Thoracic aorta (tissue), 2 donors: ENCODE measurements around the gene ZNF385D. TPM values are rescaled to one million over a fixed set of nuclear protein-coding genes. Genes with fewer than 3 reads are reported as not detected.
A peak's percentile ranks its signal among the peaks of the same experiment; 100 is the strongest.

ENCODE experiments used
- ATAC-seq: fragments of 150-250 bp; one replicate; pipeline ENCODE4 v1.8.0; 2017; ENCODE audit warnings: low read depth; ENCODE audit not compliant: insufficient number of reproducible peaks, low FRiP score
- DNase-seq: peaks from one replicate; pipeline ENCODE4 v3.0.0-alpha.2; 2020; ENCODE audit warnings: low spot score
- H3K27ac ChIP-seq, 2 donors: fragments of 200-600 bp; sonication (generic); 1 replicate in 1 of 2; 2 replicates in 1 of 2; pipeline ENCODE4 v1.5.1; 2016; ENCODE audit warnings: mild to moderate bottlenecking in 2 of 2, moderate library complexity in 2 of 2
- H3K27me3 ChIP-seq: fragments of 200-600 bp; sonication (generic); replicated peaks from 2 replicates; pipeline ENCODE4 v1.6.0; 2016; ENCODE audit warnings: mild to moderate bottlenecking; ENCODE audit not compliant: insufficient read depth
- H3K36me3 ChIP-seq: fragments of 200-600 bp; sonication (generic); one replicate; pipeline ENCODE4 v1.5.1; 2016
- H3K4me1 ChIP-seq, 2 donors: fragments of 200-600 bp; sonication (generic); 1 replicate in 1 of 2; 2 replicates in 1 of 2; pipeline versions ENCODE4 v1.5.1 to v1.6.0; 2016; ENCODE audit warnings: low read depth in 2 of 2, mild to moderate bottlenecking in 1 of 2; ENCODE audit not compliant: control insufficient read depth in 1 of 2
- H3K4me3 ChIP-seq: fragments of 200-600 bp; sonication (generic); 2 replicates; pipeline ENCODE4 v1.5.1; 2016; ENCODE audit warnings: mild to moderate bottlenecking
- H3K9me3 ChIP-seq: fragments of 200-600 bp; sonication (generic); 2 replicates; pipeline ENCODE4 v1.5.1; 2016
- CTCF ChIP-seq: fragments of 200-600 bp; sonication (generic); IDR thresholded peaks from one replicate; pipeline ENCODE4 v1.5.1; 2019; ENCODE audit warnings: antibody characterized with exemption
- total RNA-seq, 2 donors: library from RNA; depleted of rRNA; stranded (reverse); fragments of >200 nt; gene quantifications; one replicate each; pipeline versions ENCODE4 v1.1.0 to v1.2.3, GENCODE V29; 2016

ZNF385D gene
- total RNA-seq: 10 to 100 TPM; 15.8 to 81.3 TPM

- peak within 1 kb of the TSS; percentile 80 for H3K4me3 ChIP-seq
- peak within 1 kb of the TSS; percentile 73 to 85 for H3K27ac ChIP-seq
- ATAC-seq (no peak), DNase-seq (peak; percentile 15)
- no peaks in the 10 kb centered on the region for H3K27me3 ChIP-seq
- H3K9me3 ChIP-seq: no peaks in the 10 kb centered on the region
- no peak for TF ChIP-seq CTCF
- peaks cover 3 to 7% of the 10 kb centered on the region in 2 donors for H3K4me1 ChIP-seq
- H3K36me3 ChIP-seq: no peaks in the 10 kb centered on the region
Measured at GRCh38 chr3:21750831-21751391, at the start of gene ZNF385D. TSS of gene ZNF385D (minus strand) at chr3:21751210. CDS start at chr3:21750916, 294 bp downstream.

GRCh38 chr3:21798356-21799088 lies 47.5 kb upstream of the ZNF385D start:
- no peaks in the 10 kb centered on the region for H3K36me3 ChIP-seq
- H3K27me3 ChIP-seq: no peaks in the 10 kb centered on the region
- H3K4me1 ChIP-seq: peaks cover 13 to 47% of the 10 kb centered on the region in 2 donors
- ATAC-seq (no peak), DNase-seq (no peak)
- no peaks in the 10 kb centered on the region for H3K9me3 ChIP-seq
- TF ChIP-seq CTCF: no peak
- H3K27ac ChIP-seq: no peak overlapping the region
- no peak overlapping the region for H3K4me3 ChIP-seq

- Histone ChIP-seq H3K9me3 (no peaks in the 10 kb centered on the region), H3K4me1 (peaks cover 15 to 61% of the 10 kb centered on the region in 2 donors), H3K27ac (peak overlapping the region; percentile 47 to 54), H3K36me3 (no peaks in the 10 kb centered on the region), H3K27me3 (no peaks in the 10 kb centered on the region), H3K4me3 (no peak overlapping the region)
- ATAC-seq (no peak), DNase-seq (no peak)
- no peak for TF ChIP-seq CTCF
Measured at GRCh38 chr3:21795921-21796320, 44.9 kb upstream of the ZNF385D start.

- Histone ChIP-seq H3K27me3 (no peaks in the 10 kb centered on the region), H3K27ac (peak overlapping the region; percentile 47 to 54), H3K36me3 (no peaks in the 10 kb centered on the region), H3K4me3 (no peak overlapping the region), H3K4me1 (peaks cover 19 to 66% of the 10 kb centered on the region in 2 donors), H3K9me3 (no peaks in the 10 kb centered on the region)
- ATAC-seq: no peak
- no peak for DNase-seq
- no peak for TF ChIP-seq CTCF
Measured at GRCh38 chr3:21795152-21795837, 44.3 kb upstream of the ZNF385D start.

- Histone ChIP-seq H3K27ac (peak overlapping the region; percentile 10 to 13), H3K4me3 (no peak overlapping the region), H3K27me3 (no peaks in the 10 kb centered on the region), H3K9me3 (no peaks in the 10 kb centered on the region), H3K4me1 (peaks cover 19 to 66% of the 10 kb centered on the region in 2 donors), H3K36me3 (no peaks in the 10 kb centered on the region)
- no peak for ATAC-seq
- no peak for DNase-seq
- no peak for TF ChIP-seq CTCF
Measured at GRCh38 chr3:21794291-21794690, 43.3 kb upstream of the ZNF385D start.
